ENCODE data around the gene NATD1.

DNA sequence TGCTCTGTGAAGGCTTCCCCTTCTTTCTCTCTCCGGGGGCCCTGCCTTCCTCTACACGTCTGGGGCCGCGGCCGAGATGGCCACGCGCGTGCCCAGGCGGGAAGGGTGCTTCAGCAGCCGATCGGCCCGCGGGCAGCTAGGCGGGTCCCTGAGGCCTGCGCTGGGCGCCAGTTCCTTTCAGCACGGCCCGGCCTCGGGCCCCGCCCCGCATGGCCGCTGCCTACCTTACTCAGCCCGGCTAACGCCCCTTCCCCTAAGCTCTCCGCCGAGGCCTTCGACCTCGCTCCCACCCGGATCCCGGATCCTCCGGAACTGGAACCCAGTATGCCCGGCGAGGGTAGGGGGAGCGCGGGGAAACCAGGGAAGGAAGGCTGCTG, 39.6 kb downstream of the NATD1 start:
- TF ChIP-seq EZH2phosphoT487 (IDR thresholded peaks at IDR 0.05; ENCODE audit: borderline replicate concordance) = no peak
- TF ChIP-seq, protein P1, sequence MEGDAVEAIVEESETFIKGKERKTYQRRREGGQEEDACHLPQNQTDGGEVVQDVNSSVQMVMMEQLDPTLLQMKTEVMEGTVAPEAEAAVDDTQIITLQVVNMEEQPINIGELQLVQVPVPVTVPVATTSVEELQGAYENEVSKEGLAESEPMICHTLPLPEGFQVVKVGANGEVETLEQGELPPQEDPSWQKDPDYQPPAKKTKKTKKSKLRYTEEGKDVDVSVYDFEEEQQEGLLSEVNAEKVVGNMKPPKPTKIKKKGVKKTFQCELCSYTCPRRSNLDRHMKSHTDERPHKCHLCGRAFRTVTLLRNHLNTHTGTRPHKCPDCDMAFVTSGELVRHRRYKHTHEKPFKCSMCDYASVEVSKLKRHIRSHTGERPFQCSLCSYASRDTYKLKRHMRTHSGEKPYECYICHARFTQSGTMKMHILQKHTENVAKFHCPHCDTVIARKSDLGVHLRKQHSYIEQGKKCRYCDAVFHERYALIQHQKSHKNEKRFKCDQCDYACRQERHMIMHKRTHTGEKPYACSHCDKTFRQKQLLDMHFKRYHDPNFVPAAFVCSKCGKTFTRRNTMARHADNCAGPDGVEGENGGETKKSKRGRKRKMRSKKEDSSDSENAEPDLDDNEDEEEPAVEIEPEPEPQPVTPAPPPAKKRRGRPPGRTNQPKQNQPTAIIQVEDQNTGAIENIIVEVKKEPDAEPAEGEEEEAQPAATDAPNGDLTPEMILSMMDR (conservative IDR thresholded peaks at IDR 0.05; ENCODE audit: low read length) = no peak
